HEK293 (cell line): ENCODE measurements around the gene PET100.

Experiments used
- CTCF ChIP-seq: fragments of 450-650 bp; formaldehyde crosslinking; IDR thresholded peaks from 2 replicates; pipeline ENCODE4 v1.5.1; 2016; ENCODE audit warnings: missing biosample characterization, missing genetic modification characterization
- GFI1B ChIP-seq: fragments of 450-650 bp; formaldehyde crosslinking; IDR thresholded peaks from 2 replicates; pipeline ENCODE4 v1.5.1; 2016; ENCODE audit warnings: missing biosample characterization, missing genetic modification characterization
- KLF1 ChIP-seq: fragments of 450-650 bp; formaldehyde crosslinking; IDR thresholded peaks from 2 replicates; pipeline ENCODE4 v1.5.1; 2016; ENCODE audit warnings: missing biosample characterization, missing genetic modification characterization
- KLF9 ChIP-seq: fragments of 450-650 bp; formaldehyde crosslinking; IDR thresholded peaks from 2 replicates; pipeline ENCODE4 v1.5.1; 2016; ENCODE audit warnings: missing biosample characterization, missing genetic modification characterization, low read depth
- MZF1 ChIP-seq: fragments of 450-650 bp; formaldehyde crosslinking; IDR thresholded peaks from 2 replicates; pipeline ENCODE4 v1.5.1; 2017; ENCODE audit warnings: missing biosample characterization, missing genetic modification characterization, borderline replicate concordance
- PRDM10 ChIP-seq: fragments of 450-650 bp; formaldehyde crosslinking; IDR thresholded peaks from 2 replicates; pipeline ENCODE4 v1.5.1; 2016; ENCODE audit warnings: missing biosample characterization, missing genetic modification characterization
- SCRT2 ChIP-seq: fragments of 450-650 bp; formaldehyde crosslinking; IDR thresholded peaks from 2 replicates; pipeline ENCODE4 v1.5.1; 2016; ENCODE audit warnings: missing biosample characterization, missing genetic modification characterization
- SP3 ChIP-seq: fragments of 450-650 bp; formaldehyde crosslinking; IDR thresholded peaks from 2 replicates; pipeline ENCODE4 v1.5.1; 2016; ENCODE audit warnings: missing biosample characterization, missing genetic modification characterization
- ZBTB1 ChIP-seq: fragments of 450-650 bp; formaldehyde crosslinking; IDR thresholded peaks from 2 replicates; pipeline ENCODE4 v1.5.1; 2016; ENCODE audit warnings: missing biosample characterization, missing genetic modification characterization
- ZBTB11 ChIP-seq: fragments of 450-650 bp; formaldehyde crosslinking; conservative IDR thresholded peaks from 2 replicates; pipeline ENCODE4 v1.5.1; 2016; ENCODE audit warnings: low read depth, missing biosample characterization, missing genetic modification characterization
- ZBTB17 ChIP-seq: fragments of 450-650 bp; formaldehyde crosslinking; IDR thresholded peaks from 2 replicates; pipeline ENCODE4 v1.5.1; 2016; ENCODE audit warnings: missing biosample characterization, missing genetic modification characterization
- ZBTB26 ChIP-seq: fragments of 450-650 bp; formaldehyde crosslinking; optimal IDR thresholded peaks from 2 replicates; pipeline ENCODE3; 2016; ENCODE audit warnings: missing biosample characterization, mild to moderate bottlenecking, missing genetic modification characterization
- ZBTB8A ChIP-seq: fragments of 450-650 bp; formaldehyde crosslinking; IDR thresholded peaks from 2 replicates; pipeline ENCODE4 v1.5.1; 2016; ENCODE audit warnings: missing biosample characterization, missing genetic modification characterization
- ZNF157 ChIP-seq: fragments of 450-650 bp; formaldehyde crosslinking; IDR thresholded peaks from 2 replicates; pipeline ENCODE4 v1.5.1; 2016; ENCODE audit warnings: missing biosample characterization, missing genetic modification characterization
- ZNF202 ChIP-seq: fragments of 450-650 bp; formaldehyde crosslinking; IDR thresholded peaks from 2 replicates; pipeline ENCODE4 v1.5.1; 2016; ENCODE audit warnings: missing biosample characterization, missing genetic modification characterization, borderline replicate concordance
- ZNF24 ChIP-seq: fragments of 450-650 bp; formaldehyde crosslinking; IDR thresholded peaks from 2 replicates; pipeline ENCODE4 v1.5.1; 2016; ENCODE audit warnings: missing biosample characterization, missing genetic modification characterization
- ZNF394 ChIP-seq: fragments of 450-650 bp; formaldehyde crosslinking; IDR thresholded peaks from 2 replicates; pipeline ENCODE4 v1.5.1; 2016; ENCODE audit warnings: missing biosample characterization, missing genetic modification characterization, mild to moderate bottlenecking, moderate library complexity, borderline replicate concordance
- ZNF404 ChIP-seq: fragments of 450-650 bp; formaldehyde crosslinking; IDR thresholded peaks from 2 replicates; pipeline ENCODE4 v1.5.1; 2017; ENCODE audit warnings: missing biosample characterization, missing genetic modification characterization
- ZNF426 ChIP-seq: fragments of 450-650 bp; formaldehyde crosslinking; IDR thresholded peaks from 2 replicates; pipeline ENCODE4 v1.5.1; 2017; ENCODE audit warnings: missing biosample characterization, missing genetic modification characterization, mild to moderate bottlenecking, inconsistent platforms, moderate library complexity
- ZNF48 ChIP-seq: fragments of 450-650 bp; formaldehyde crosslinking; IDR thresholded peaks from 2 replicates; pipeline ENCODE4 v1.5.1; 2016; ENCODE audit warnings: missing biosample characterization, missing genetic modification characterization
- ZNF529 ChIP-seq: fragments of 450-650 bp; formaldehyde crosslinking; IDR thresholded peaks from 2 replicates; pipeline ENCODE4 v1.5.1; 2017; ENCODE audit warnings: missing genetic modification characterization, missing biosample characterization; ENCODE audit not compliant: insufficient replicate concordance
- ZNF621 ChIP-seq: fragments of 450-650 bp; formaldehyde crosslinking; IDR thresholded peaks from 2 replicates; pipeline ENCODE4 v1.5.1; 2017; ENCODE audit warnings: missing biosample characterization, missing genetic modification characterization
- ZNF658 ChIP-seq: fragments of 450-650 bp; formaldehyde crosslinking; IDR thresholded peaks from 2 replicates; pipeline ENCODE4; 2016; ENCODE audit warnings: missing biosample characterization, missing genetic modification characterization
- ZNF701 ChIP-seq: fragments of 450-650 bp; formaldehyde crosslinking; IDR thresholded peaks from 2 replicates; pipeline ENCODE4 v1.5.1; 2016; ENCODE audit warnings: missing biosample characterization, missing genetic modification characterization
- ZNF837 ChIP-seq: fragments of 450-650 bp; formaldehyde crosslinking; IDR thresholded peaks from 2 replicates; pipeline ENCODE4 v1.5.1; 2016; ENCODE audit warnings: missing biosample characterization, missing genetic modification characterization
- ZSCAN30 ChIP-seq: fragments of 450-650 bp; IDR thresholded peaks from 2 replicates; pipeline ENCODE4 v1.5.1; 2018; ENCODE audit warnings: missing biosample characterization, mild to moderate bottlenecking, missing genetic modification characterization, moderate library complexity
- ZSCAN4 ChIP-seq: fragments of 450-650 bp; formaldehyde crosslinking; IDR thresholded peaks from 2 replicates; pipeline ENCODE4 v1.5.1; 2017; ENCODE audit warnings: missing biosample characterization, missing genetic modification characterization

PET100 gene

GRCh38 chr19:7622933-7623685 lies 6.5 kb upstream of the PET100 start (continued):
- TF ChIP-seq ZSCAN4 (tag by site-specific recombination) (peak; percentile 62; the same call in 1 of the 2 replicates), ZNF24 (tag by site-specific recombination) (no peak), ZNF404 (tag by site-specific recombination) (no peak), ZNF157 (tag by site-specific recombination) (no peak), ZNF202 (tag by site-specific recombination) (no peak), ZBTB11 (tag by site-specific recombination) (no peak), ZNF529 (tag by site-specific recombination) (no peak), ZNF48 (tag by site-specific recombination) (no peak), ZBTB26 (tag by site-specific recombination) (peak; percentile 23), PRDM10 (tag by site-specific recombination) (no peak), ZNF394 (tag by site-specific recombination) (no peak), KLF1 (tag by site-specific recombination) (no peak), ZBTB8A (tag by site-specific recombination) (peak; percentile 67; the same call in 1 of the 2 replicates), ZSCAN30 (no peak), ZNF658 (no peak), CTCF (no peak), GFI1B (no peak), ZBTB1 (tag by site-specific recombination) (no peak), ZNF621 (tag by site-specific recombination) (no peak), ZNF426 (no peak), KLF9 (0 out of 2 replicates have a peak, but pooled peaks have one; percentile 15), MZF1 (tag by site-specific recombination) (no peak), SP3 (tag by site-specific recombination) (0 out of 2 replicates have a peak, but pooled peaks have one; percentile 11), ZNF837 (tag by site-specific recombination) (no peak), ZNF701 (tag by site-specific recombination) (no peak), ZBTB17 (tag by site-specific recombination) (no peak), SCRT2 (tag by site-specific recombination) (peak; percentile 52; the same call in 1 of the 2 replicates)
